Esophagus muscularis mucosa (tissue), 4 donors: ENCODE data around the gene PLOD3. TPM values are rescaled to one million over a fixed set of nuclear protein-coding genes. Genes with fewer than 3 reads are reported as not detected.

Experiments used
- DNase-seq: peaks from one replicate; pipeline ENCODE4 v3.0.0-alpha.2; 2017; ENCODE audit errors: extremely low spot score
- H3K27ac ChIP-seq, 4 donors: fragments of 200-600 bp; sonication (generic); replicated peaks in 1 of 4; 1 replicate in 3 of 4; 2 replicates in 1 of 4; pipeline ENCODE4 v1.5.1; 2016 to 2019; ENCODE audit warnings: mild to moderate bottlenecking in 1 of 4
- H3K27me3 ChIP-seq, 4 donors: fragments of 200-600 bp; sonication (generic); one replicate each; pipeline versions ENCODE4 v1.5.1 to v1.6.0; 2016 to 2019
- H3K36me3 ChIP-seq, 4 donors: fragments of 200-600 bp; sonication (generic); one replicate each; pipeline ENCODE4 v1.5.1; 2016 to 2019
- H3K4me1 ChIP-seq, 4 donors: fragments of 200-600 bp; sonication (generic); one replicate each; pipeline ENCODE4 v1.5.1; 2016 to 2019
- H3K4me3 ChIP-seq, 4 donors: fragments of 200-600 bp; sonication (generic); 1 replicate in 2 of 4; 2 replicates in 2 of 4; pipeline ENCODE4 v1.5.1; 2016 to 2019; ENCODE audit warnings: mild to moderate bottlenecking in 4 of 4, moderate library complexity in 1 of 4
- H3K9me3 ChIP-seq, 4 donors: fragments of 200-600 bp; sonication (generic); 1 replicate in 3 of 4; 2 replicates in 1 of 4; pipeline ENCODE4 v1.5.1; 2016 to 2019
- EP300 ChIP-seq: sonication (generic); formaldehyde crosslinking; IDR thresholded peaks from one replicate; pipeline ENCODE4 v1.6.1; 2017; ENCODE audit warnings: antibody characterized with exemption
- POLR2A ChIP-seq: fragments of 450-650 bp; IDR thresholded peaks from one replicate; pipeline ENCODE4 v1.6.1; 2017; ENCODE audit warnings: antibody characterized with exemption, moderate library complexity, mild to moderate bottlenecking, low read depth
- POLR2AphosphoS5 ChIP-seq, 2 donors: sonication (generic); formaldehyde crosslinking; IDR thresholded peaks; one replicate each; pipeline ENCODE4 v1.6.1; 2017; ENCODE audit warnings: antibody characterized with exemption in 2 of 2
- WGBS: methylation state at CpG from one replicate; pipeline ENCODE4 v1.1.5; 2018; 5-methylcytosine and 5-hydroxymethylcytosine counted together
- intact Hi-C: fragments of 100-400 bp; cut with DNase I; formaldehyde crosslinking; loops from one replicate; pipeline ENCODE4 v1.15.1; 2023
- total RNA-seq, 4 donors: library from RNA; depleted of rRNA; stranded (reverse); fragments of >200 nt; gene quantifications; one replicate each; pipeline versions ENCODE4 v1.1.0 to v1.2.1, GENCODE V29; 2016
- TF ChIP-seq, protein P1 (sequence below), 3 experiments: fragments of 200-600 bp in 2 of 3; fragments of 450-650 bp in 1 of 3; sonication (generic) in 2 of 3; IDR thresholded peaks; one replicate each; pipeline ENCODE4 v1.5.1; 2017 to 2019; ENCODE audit warnings: antibody characterized with exemption in 3 of 3, mild to moderate bottlenecking in 2 of 3, moderate library complexity in 1 of 3

Gene PLOD3
- total RNA-seq, 4 donors from 2014 or later: 30.3 to 60.2 (median 50.1) TPM

DNA sequence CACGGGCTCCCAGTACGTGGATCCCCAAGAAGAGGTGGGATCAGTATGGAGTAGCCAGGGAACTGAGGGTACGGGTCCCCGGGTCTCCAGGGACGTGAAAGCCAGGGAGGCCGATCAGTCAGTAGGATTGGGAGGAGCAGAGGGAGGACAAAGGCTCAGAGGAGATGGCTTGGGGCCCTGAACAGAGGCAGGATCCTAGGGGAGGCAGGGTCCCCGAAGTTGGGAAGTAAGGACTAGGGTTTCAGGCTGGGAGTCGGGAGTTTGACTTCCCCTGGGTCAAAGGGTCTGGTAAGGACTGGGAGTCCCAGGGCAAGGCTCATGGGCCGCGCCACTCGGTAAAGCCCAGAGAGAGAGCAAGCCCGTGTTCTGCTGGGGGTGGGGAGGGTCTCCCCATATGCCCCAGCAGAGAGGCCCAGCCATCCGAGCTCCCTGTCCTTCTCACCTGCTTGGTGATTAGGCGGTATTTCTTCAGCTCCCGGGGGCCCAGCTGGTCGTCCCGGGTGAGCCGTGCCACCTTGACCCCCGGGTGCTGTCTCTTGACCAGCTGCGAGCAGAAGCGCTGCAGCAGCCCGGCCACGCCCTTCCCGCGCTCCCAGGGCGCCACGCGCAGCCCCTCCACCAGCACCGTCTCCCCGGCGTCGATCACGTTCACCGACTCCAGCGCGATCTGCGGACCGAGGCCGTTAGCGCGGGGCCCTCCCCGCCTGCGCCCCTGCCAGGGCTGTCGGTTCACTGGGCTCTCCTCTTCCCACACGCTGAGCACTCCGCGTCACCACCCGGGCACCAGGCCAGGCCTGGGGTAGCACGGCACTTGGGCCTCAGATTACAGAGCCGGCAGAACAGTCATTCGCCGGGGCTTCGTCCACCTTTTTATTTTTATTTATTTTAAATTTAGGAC lies 44.3 kb downstream of the PLOD3 start:
- TF ChIP-seq, protein P1, sequence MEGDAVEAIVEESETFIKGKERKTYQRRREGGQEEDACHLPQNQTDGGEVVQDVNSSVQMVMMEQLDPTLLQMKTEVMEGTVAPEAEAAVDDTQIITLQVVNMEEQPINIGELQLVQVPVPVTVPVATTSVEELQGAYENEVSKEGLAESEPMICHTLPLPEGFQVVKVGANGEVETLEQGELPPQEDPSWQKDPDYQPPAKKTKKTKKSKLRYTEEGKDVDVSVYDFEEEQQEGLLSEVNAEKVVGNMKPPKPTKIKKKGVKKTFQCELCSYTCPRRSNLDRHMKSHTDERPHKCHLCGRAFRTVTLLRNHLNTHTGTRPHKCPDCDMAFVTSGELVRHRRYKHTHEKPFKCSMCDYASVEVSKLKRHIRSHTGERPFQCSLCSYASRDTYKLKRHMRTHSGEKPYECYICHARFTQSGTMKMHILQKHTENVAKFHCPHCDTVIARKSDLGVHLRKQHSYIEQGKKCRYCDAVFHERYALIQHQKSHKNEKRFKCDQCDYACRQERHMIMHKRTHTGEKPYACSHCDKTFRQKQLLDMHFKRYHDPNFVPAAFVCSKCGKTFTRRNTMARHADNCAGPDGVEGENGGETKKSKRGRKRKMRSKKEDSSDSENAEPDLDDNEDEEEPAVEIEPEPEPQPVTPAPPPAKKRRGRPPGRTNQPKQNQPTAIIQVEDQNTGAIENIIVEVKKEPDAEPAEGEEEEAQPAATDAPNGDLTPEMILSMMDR (IDR thresholded peaks at IDR 0.05): no peak
- no peak for TF ChIP-seq POLR2AphosphoS5 (IDR thresholded peaks at IDR 0.05)
- H3K36me3 ChIP-seq: no peaks in the 10 kb centered on the region
- peak overlapping the region; percentile 1 to 40 (median 12) for H3K4me3 ChIP-seq
- H3K27ac ChIP-seq: no peak overlapping the region
- intact Hi-C loops: no loop called here
- H3K4me1 ChIP-seq: peaks cover 36 to 52% (median 39%) of the 10 kb centered on the region in 4 donors
- no peak for DNase-seq
- 11% methylated on average over 43 of the region's 53 CpGs for WGBS
- H3K27me3 ChIP-seq: peaks cover 18 to 100% (median 92%) of the 10 kb centered on the region in 4 donors
- no peaks in the 10 kb centered on the region for H3K9me3 ChIP-seq

DNA sequence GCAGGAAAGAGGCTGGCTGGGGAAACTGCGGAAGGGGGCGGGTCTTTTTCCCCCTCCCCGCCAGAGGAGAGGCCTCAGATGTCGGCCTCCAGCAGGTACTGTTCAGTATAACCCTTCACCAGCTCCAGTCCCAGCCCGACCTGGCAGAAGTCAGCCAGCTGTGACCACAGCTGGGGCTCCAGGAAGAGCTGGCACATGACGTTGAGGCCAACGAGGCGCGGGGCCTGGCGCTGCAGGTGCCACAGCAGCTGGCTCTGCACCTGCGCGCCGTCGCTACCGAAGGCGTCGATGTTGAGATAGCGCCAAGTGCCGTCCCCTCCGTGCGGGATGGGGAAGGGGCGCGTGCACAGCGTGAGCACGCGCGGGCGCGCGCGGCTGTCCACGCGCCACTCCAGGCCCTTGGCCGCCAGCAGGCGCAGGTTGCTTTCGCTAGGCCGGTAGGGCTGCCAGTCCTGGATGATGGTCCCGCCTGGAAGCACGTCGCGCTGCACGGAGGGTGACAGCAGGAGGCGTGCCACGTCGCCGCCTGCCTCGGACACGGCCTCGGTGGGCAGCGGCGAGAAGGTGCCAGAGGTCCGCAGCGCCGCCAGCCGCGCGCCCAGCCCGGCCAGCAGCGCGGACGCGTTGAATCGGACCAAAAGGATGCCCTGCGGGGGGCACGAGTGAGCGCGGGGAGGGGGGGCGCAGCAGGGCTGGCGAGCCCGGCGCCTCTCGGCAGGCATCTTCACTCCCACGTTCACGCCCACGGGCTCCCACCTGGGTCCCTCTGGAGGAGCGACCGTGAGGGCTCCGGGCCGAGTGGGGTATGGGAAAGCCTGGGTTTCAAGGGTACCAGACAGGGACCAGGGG lies 45.2 kb downstream of the PLOD3 start:
- Histone ChIP-seq H3K36me3 (no peaks in the 10 kb centered on the region), H3K4me3 (no peak overlapping the region), H3K27me3 (peaks cover 18 to 100% (median 92%) of the 10 kb centered on the region in 4 donors), H3K27ac (no peak overlapping the region), H3K4me1 (peaks cover 36 to 52% (median 39%) of the 10 kb centered on the region in 4 donors), H3K9me3 (no peaks in the 10 kb centered on the region)
- no peak for TF ChIP-seq POLR2A
- TF ChIP-seq, protein P1 (IDR thresholded peaks at IDR 0.05): no peak
- no peak for TF ChIP-seq POLR2AphosphoS5 (IDR thresholded peaks at IDR 0.05)
- intact Hi-C loops: no loop called here
- WGBS: 2% methylated on average over 30 of the region's 79 CpGs
- DNase-seq: no peak

DNA sequence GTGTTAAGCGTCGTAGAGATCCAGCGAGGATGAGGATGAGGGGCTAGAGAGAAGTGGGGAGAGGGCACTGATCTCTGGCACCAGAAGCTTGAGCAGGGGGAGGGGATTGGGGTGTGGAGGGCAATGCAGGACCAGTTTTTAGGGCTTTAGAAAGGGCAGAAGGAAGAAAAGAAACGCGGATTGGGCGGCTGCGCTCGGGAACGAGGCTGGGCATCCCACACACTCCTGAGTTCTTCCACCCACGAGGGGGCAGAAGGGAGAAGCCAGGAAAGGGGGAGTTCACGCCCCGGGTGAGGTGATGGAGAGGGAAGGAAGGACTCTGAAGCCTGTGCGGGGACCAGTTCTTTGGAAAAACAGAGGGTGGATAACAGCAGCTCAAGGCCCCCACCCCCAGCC lies 45.9 kb downstream of the PLOD3 start:
- H3K4me3 ChIP-seq: no peak overlapping the region
- intact Hi-C loops: no loop called here
- 2% methylated on average over 13 of the region's 13 CpGs for WGBS
- no peak overlapping the region for H3K27ac ChIP-seq
- no peaks in the 10 kb centered on the region for H3K36me3 ChIP-seq
- H3K4me1 ChIP-seq: peaks cover 36 to 52% (median 39%) of the 10 kb centered on the region in 4 donors
- H3K9me3 ChIP-seq: no peaks in the 10 kb centered on the region
- DNase-seq: no peak
- peaks cover 18 to 100% (median 95%) of the 10 kb centered on the region in 4 donors for H3K27me3 ChIP-seq
- TF ChIP-seq, protein P1 (IDR thresholded peaks at IDR 0.05): no peak
- TF ChIP-seq POLR2A (no peak), EP300 (no peak), POLR2AphosphoS5 (IDR thresholded peaks at IDR 0.05) (no peak)

DNA sequence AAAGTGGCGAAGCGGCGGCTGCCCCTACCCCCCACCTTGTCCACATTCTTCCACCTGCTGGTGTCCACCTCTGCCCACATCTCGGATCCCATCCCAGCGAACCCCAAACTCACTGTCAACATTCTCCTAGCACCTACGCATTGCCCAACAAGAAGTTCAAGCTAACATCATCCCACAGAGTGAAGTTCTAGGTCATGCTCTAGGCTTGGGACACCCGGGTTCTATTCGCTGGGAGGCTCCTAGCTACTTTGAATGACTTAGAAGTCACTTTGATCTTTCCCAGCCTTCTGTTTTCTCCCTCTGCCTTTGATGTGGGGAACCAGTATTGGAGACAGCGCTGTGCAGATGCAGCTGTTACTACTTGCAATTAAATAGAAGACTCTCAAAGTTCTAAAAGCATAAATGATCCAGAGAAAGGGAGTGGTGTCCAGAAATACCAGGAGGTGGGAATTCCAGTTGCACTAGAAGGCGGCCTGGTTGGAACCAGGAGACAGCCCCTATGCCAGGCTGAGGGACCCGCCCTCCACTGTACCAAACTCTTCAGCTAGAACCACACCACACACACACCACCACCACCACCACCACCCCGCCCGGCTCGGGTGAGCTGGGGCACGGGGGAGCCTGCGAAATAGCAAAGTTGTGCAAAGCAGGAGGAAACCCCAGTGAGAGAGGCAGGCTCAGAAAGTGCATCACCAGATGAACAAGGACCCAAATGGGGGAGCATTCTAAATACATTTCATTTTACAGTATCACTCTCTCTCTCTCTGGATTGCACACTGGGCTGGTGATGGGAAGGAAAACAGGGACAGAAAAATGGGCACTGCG lies 46.6 kb downstream of the PLOD3 start:
- intact Hi-C loops: no loop called here
- H3K27ac ChIP-seq: no peak overlapping the region
- DNase-seq: no peak
- H3K27me3 ChIP-seq: peaks cover 24 to 100% (median 97%) of the 10 kb centered on the region in 4 donors
- H3K4me1 ChIP-seq: peaks cover 40 to 57% (median 45%) of the 10 kb centered on the region in 4 donors
- H3K36me3 ChIP-seq: no peaks in the 10 kb centered on the region
- no peak overlapping the region for H3K4me3 ChIP-seq
- H3K9me3 ChIP-seq: no peaks in the 10 kb centered on the region
- no peak for TF ChIP-seq POLR2AphosphoS5 (IDR thresholded peaks at IDR 0.05)
- TF ChIP-seq, protein P1 (IDR thresholded peaks at IDR 0.05): no peak
- no peak for TF ChIP-seq POLR2A
- TF ChIP-seq EP300: no peak
- WGBS: 8% methylated on average over 17 of the region's 17 CpGs
